ENCODE measurements around the gene TGDS. TPM values are rescaled to one million over a fixed set of nuclear protein-coding genes. Genes with fewer than 3 reads are reported as not detected.

TGDS gene
- total and polyA plus RNA-seq, 7 donors = 5.5 to 13.2 (median 10.9) TPM

- Histone ChIP-seq H3K9me3 (no peaks in the 10 kb centered on the region), H3K36me3 (peaks cover 0 to 8% (median 0%) of the 10 kb centered on the region in 4 donors), H3K27me3 (no peaks in the 10 kb centered on the region), H3K4me3 (no peak overlapping the region), H3K4me1 (no peaks in the 10 kb centered on the region), H3K27ac (no peak overlapping the region)
- intact Hi-C loops (cut with DNase I) = no loop called here
- 96 to 98% methylated on average over 3 of the region's 3 CpGs for WGBS, 2 donors
- TF ChIP-seq POLR2AphosphoS5 (IDR thresholded peaks at IDR 0.05) (no peak), EP300 (IDR thresholded peaks at IDR 0.05) (no peak), POLR2A (IDR thresholded peaks at IDR 0.05) (no peak), CTCF (IDR thresholded peaks at IDR 0.05) (no peak)
- no peak for DNase-seq
Measured at GRCh38 chr13:94632226-94632980, 36.5 kb upstream of the TGDS start.

GRCh38 chr13:94630858-94631257, 34.9 kb upstream of the TGDS start:
- H3K27ac ChIP-seq = no peak overlapping the region
- H3K9me3 ChIP-seq = no peaks in the 10 kb centered on the region
- DNase-seq = no peak
- 94 to 96% methylated on average over 2 of the region's 2 CpGs for WGBS, 2 donors
- no peaks in the 10 kb centered on the region for H3K4me1 ChIP-seq
- TF ChIP-seq POLR2A (IDR thresholded peaks at IDR 0.05) (no peak), CTCF (IDR thresholded peaks at IDR 0.05) (no peak), POLR2AphosphoS5 (IDR thresholded peaks at IDR 0.05) (no peak), EP300 (IDR thresholded peaks at IDR 0.05) (no peak)
- H3K36me3 ChIP-seq = peaks cover 0 to 21% (median 3%) of the 10 kb centered on the region in 4 donors
- no peaks in the 10 kb centered on the region for H3K27me3 ChIP-seq
- H3K4me3 ChIP-seq = no peak overlapping the region
- intact Hi-C loops (cut with DNase I) = no loop called here

- intact Hi-C loops (cut with DNase I) = no loop called here
- Histone ChIP-seq H3K36me3 (peaks cover 0 to 60% (median 13%) of the 10 kb centered on the region in 4 donors), H3K4me3 (no peak overlapping the region), H3K4me1 (no peaks in the 10 kb centered on the region), H3K27me3 (no peaks in the 10 kb centered on the region), H3K9me3 (no peaks in the 10 kb centered on the region), H3K27ac (no peak overlapping the region)
- TF ChIP-seq POLR2AphosphoS5 (IDR thresholded peaks at IDR 0.05) (no peak), POLR2A (IDR thresholded peaks at IDR 0.05) (no peak), CTCF (IDR thresholded peaks at IDR 0.05) (no peak), EP300 (IDR thresholded peaks at IDR 0.05) (no peak)
- 70 to 87% methylated on average over 4 of the region's 4 CpGs for WGBS, 2 donors
- DNase-seq = no peak
Measured at GRCh38 chr13:94623316-94623715, 27.4 kb upstream of the TGDS start.

- Histone ChIP-seq H3K36me3 (peaks cover 0 to 51% (median 13%) of the 10 kb centered on the region in 4 donors), H3K27me3 (no peaks in the 10 kb centered on the region), H3K9me3 (no peaks in the 10 kb centered on the region), H3K27ac (no peak overlapping the region), H3K4me1 (no peaks in the 10 kb centered on the region), H3K4me3 (no peak overlapping the region)
- intact Hi-C loops (cut with DNase I) = no loop called here
- DNase-seq = no peak
- no peak for TF ChIP-seq POLR2AphosphoS5 (IDR thresholded peaks at IDR 0.05)
- no peak for TF ChIP-seq EP300 (IDR thresholded peaks at IDR 0.05)
- TF ChIP-seq CTCF (IDR thresholded peaks at IDR 0.05) = no peak
- TF ChIP-seq POLR2A (IDR thresholded peaks at IDR 0.05) = no peak
- WGBS, 2 donors = 94 to 97% methylated on average over 2 of the region's 2 CpGs
Measured at GRCh38 chr13:94622344-94622743, 26.4 kb upstream of the TGDS start.
